GM21526 (cell line): ENCODE data around the gene ROR1.
A peak's percentile ranks its signal among the peaks of the same experiment; 100 is the strongest.

Experiments
- ATAC-seq: cut with Tn5 transposase; IDR thresholded peaks from one replicate; pipeline ENCODE4 v1.9.1; 2021; ENCODE audit warnings: moderate library complexity; ENCODE audit not compliant: unreplicated experiment, low FRiP score

The ROR1 gene

GRCh38 chr1:64114012-64114525, 340.3 kb downstream of the ROR1 start:
- ATAC-seq = no peak

GRCh38 chr1:64116537-64116936, 342.7 kb downstream of the ROR1 start:
- ATAC-seq = no peak

GRCh38 chr1:64117492-64117891, 343.7 kb downstream of the ROR1 start:
- ATAC-seq = no peak

GRCh38 chr1:64121766-64122385, 348.1 kb downstream of the ROR1 start:
- ATAC-seq = no peak

- no peak for ATAC-seq
Measured at GRCh38 chr1:64122588-64122987, 348.8 kb downstream of the ROR1 start.

GRCh38 chr1:64124704-64125440, 351.1 kb downstream of the ROR1 start:
- no peak for ATAC-seq

GRCh38 chr1:64126581-64126980, 352.8 kb downstream of the ROR1 start:
- no peak for ATAC-seq

- ATAC-seq = no peak
Measured at GRCh38 chr1:64127297-64127696, 353.5 kb downstream of the ROR1 start.

- ATAC-seq = no peak
Measured at GRCh38 chr1:64129701-64130100, 355.9 kb downstream of the ROR1 start.

GRCh38 chr1:64131155-64131554, 357.3 kb downstream of the ROR1 start:
- ATAC-seq = no peak

GRCh38 chr1:64133036-64133435, 359.2 kb downstream of the ROR1 start:
- no peak for ATAC-seq

GRCh38 chr1:64135462-64136223, 361.8 kb downstream of the ROR1 start:
- ATAC-seq = no peak

GRCh38 chr1:64136296-64136695, 362.5 kb downstream of the ROR1 start:
- ATAC-seq = no peak

GRCh38 chr1:64136752-64137411, 363.1 kb downstream of the ROR1 start:
- peak; percentile 75 for ATAC-seq

- no peak for ATAC-seq
Measured at GRCh38 chr1:64137412-64137803, 363.6 kb downstream of the ROR1 start.

GRCh38 chr1:64139877-64140276, 366.1 kb downstream of the ROR1 start:
- ATAC-seq = no peak

- no peak for ATAC-seq
Measured at GRCh38 chr1:64140596-64140995, 366.8 kb downstream of the ROR1 start.

- ATAC-seq = no peak
Measured at GRCh38 chr1:64147045-64147724, 373.4 kb downstream of the ROR1 start.

- ATAC-seq = no peak
Measured at GRCh38 chr1:64147759-64148158, 373.9 kb downstream of the ROR1 start.

GRCh38 chr1:64150266-64150665, 376.4 kb downstream of the ROR1 start:
- ATAC-seq = no peak
